Panc1 (cell line): ENCODE measurements around the gene ACTR6.

Experiments used
- CTCF ChIP-seq: fragments of 450-650 bp; IDR thresholded peaks from 2 replicates; pipeline ENCODE4 v1.5.1; 2017; ENCODE audit warnings: mild to moderate bottlenecking
- POLR2AphosphoS5 ChIP-seq: IDR thresholded peaks from 2 replicates; pipeline ENCODE4 v1.6.1; 2012; ENCODE audit warnings: mild to moderate bottlenecking, low read depth, low read length, moderate library complexity
- REST ChIP-seq, 2 experiments: IDR thresholded peaks; 2 replicates each; pipeline ENCODE4 v1.6.1; 2011 to 2012; ENCODE audit warnings: low read depth in 2 of 2, control low read depth in 1 of 2, low read length in 1 of 2, mild to moderate bottlenecking in 1 of 2, moderate library complexity in 1 of 2; ENCODE audit not compliant: insufficient read depth in 1 of 2
- SIN3A ChIP-seq: IDR thresholded peaks from 2 replicates; pipeline ENCODE4 v1.6.1; 2012; ENCODE audit warnings: low read depth, mild to moderate bottlenecking, low read length, moderate library complexity, borderline replicate concordance; ENCODE audit not compliant: insufficient read depth

- TF ChIP-seq POLR2AphosphoS5 (no peak), CTCF (no peak), REST (IDR thresholded peaks at IDR 0.05; ENCODE audit: insufficient read depth in 1 of 2, low read depth in 2 of 2, low read length in 1 of 2) (no peak), SIN3A (no peak)
Observed at GRCh38 chr12:100166232-100166631, 34.4 kb upstream of the ACTR6 start.
